22Rv1 (cell line): ENCODE results near the gene COL4A1.

Experiments
- ZFX ChIP-seq: fragments of 450-650 bp; IDR thresholded peaks from 2 replicates; pipeline ENCODE4 v1.6.1; 2017; ENCODE audit warnings: antibody characterized with exemption, borderline replicate concordance
- TF ChIP-seq, protein P1 (sequence below): fragments of 450-650 bp; IDR thresholded peaks from 2 replicates; pipeline ENCODE4 v1.5.1; 2017; ENCODE audit warnings: mild to moderate bottlenecking

DNA sequence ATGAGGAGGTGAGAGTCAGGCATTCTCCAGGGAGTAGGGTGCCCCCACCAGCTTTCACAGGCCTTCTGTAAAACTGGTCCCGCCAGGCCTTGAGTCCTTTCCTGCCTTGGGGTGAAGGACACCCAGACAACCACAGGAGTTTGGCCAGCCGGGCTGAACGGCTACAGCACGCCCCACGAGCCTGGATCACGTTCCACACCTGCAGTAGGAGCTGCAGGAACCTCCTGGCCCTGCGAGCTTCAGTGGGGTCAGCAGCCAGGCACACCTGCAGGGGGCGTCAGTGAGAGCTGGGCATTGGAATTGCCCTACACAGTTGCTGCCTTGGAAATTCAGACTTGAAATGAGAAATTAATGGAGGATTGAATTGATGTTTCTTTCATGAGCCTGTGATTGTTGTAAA lies 45.8 kb upstream of the COL4A1 start:
- TF ChIP-seq, protein P1, sequence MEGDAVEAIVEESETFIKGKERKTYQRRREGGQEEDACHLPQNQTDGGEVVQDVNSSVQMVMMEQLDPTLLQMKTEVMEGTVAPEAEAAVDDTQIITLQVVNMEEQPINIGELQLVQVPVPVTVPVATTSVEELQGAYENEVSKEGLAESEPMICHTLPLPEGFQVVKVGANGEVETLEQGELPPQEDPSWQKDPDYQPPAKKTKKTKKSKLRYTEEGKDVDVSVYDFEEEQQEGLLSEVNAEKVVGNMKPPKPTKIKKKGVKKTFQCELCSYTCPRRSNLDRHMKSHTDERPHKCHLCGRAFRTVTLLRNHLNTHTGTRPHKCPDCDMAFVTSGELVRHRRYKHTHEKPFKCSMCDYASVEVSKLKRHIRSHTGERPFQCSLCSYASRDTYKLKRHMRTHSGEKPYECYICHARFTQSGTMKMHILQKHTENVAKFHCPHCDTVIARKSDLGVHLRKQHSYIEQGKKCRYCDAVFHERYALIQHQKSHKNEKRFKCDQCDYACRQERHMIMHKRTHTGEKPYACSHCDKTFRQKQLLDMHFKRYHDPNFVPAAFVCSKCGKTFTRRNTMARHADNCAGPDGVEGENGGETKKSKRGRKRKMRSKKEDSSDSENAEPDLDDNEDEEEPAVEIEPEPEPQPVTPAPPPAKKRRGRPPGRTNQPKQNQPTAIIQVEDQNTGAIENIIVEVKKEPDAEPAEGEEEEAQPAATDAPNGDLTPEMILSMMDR, result peak; percentile 42
- TF ChIP-seq ZFX, result no peak
